GM12873 (cell line): ENCODE data around the gene C1orf87.

Experiments
- TF ChIP-seq, protein P1 (sequence below): IDR thresholded peaks from 2 replicates; pipeline ENCODE4 v1.5.1; 2012; ENCODE audit warnings: low read depth, mild to moderate bottlenecking, moderate library complexity, low read length, control low read depth; ENCODE audit not compliant: insufficient read depth; ENCODE audit errors: missing control alignments

C1orf87 gene

DNA sequence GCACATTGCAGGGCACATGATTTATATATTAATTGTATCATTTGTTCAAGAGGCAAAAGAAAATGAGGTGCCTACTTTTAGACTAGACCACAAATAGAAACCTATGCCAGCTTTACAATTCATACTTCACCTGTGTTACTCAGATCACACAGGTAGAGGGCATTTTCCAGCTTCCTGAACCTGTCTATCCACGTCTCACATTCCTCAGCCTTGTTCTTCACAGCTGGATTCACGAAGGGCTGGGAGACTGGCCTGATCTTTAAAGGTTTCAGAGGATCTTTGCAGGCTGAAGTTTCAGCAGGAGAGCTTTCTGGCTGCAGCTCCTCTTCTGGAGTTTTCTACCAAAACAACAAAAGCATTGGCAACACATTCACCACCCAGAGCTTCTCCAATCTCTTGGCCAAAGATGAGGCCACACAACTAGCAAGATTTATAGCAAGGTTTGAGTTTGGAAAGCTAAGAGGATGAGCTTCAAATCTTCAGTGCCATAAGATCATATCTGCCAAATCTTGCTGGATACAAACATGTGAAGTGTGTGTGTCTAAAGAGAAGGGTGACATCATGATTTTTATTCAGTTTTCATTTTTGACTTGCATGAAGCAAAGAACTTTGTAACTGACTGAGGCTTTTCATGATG lies 76.0 kb downstream of the C1orf87 start:
- TF ChIP-seq, protein P1, sequence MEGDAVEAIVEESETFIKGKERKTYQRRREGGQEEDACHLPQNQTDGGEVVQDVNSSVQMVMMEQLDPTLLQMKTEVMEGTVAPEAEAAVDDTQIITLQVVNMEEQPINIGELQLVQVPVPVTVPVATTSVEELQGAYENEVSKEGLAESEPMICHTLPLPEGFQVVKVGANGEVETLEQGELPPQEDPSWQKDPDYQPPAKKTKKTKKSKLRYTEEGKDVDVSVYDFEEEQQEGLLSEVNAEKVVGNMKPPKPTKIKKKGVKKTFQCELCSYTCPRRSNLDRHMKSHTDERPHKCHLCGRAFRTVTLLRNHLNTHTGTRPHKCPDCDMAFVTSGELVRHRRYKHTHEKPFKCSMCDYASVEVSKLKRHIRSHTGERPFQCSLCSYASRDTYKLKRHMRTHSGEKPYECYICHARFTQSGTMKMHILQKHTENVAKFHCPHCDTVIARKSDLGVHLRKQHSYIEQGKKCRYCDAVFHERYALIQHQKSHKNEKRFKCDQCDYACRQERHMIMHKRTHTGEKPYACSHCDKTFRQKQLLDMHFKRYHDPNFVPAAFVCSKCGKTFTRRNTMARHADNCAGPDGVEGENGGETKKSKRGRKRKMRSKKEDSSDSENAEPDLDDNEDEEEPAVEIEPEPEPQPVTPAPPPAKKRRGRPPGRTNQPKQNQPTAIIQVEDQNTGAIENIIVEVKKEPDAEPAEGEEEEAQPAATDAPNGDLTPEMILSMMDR: no peak

DNA sequence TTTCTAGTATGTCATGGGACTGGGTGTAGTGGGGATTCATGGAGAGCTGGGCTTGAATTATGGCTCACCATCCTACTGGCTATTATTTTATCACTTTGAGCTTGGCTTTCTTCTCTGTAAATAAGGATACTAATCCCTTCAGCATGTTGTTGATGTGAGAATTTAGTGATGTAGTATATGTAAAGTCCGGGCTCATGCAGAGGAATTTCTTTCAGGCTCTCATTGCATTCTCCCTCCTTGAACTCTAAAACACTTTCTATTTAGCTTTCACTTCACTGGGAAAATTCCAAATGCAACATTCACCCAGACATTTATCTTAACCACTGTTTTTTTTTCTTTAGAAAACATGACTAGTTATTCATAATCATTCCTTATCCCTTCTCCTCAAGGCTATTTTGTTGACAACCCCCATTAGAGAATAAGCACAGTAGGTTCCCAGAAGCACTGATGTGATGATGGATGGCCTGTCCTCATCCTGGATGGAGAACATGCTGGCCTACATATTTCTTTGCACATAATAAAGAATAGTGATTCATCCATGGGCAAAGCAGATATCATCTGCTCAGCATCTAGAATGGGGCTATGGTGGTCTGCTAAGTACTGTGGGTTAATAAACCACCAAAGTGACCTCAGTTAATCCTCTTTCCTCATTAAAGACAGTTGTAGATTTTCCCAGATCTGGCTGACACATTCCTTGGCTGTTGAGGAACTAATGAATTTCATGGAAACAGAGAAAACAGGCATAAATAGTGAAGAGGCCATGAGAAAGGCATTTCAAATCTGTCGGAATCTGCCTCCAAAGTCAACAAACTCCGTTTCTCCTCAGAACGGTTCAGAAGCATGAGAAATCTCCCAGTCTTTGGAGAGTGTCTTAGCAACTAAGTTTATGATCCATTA lies 79.0 kb downstream of the C1orf87 start:
- TF ChIP-seq, protein P1: no peak

DNA sequence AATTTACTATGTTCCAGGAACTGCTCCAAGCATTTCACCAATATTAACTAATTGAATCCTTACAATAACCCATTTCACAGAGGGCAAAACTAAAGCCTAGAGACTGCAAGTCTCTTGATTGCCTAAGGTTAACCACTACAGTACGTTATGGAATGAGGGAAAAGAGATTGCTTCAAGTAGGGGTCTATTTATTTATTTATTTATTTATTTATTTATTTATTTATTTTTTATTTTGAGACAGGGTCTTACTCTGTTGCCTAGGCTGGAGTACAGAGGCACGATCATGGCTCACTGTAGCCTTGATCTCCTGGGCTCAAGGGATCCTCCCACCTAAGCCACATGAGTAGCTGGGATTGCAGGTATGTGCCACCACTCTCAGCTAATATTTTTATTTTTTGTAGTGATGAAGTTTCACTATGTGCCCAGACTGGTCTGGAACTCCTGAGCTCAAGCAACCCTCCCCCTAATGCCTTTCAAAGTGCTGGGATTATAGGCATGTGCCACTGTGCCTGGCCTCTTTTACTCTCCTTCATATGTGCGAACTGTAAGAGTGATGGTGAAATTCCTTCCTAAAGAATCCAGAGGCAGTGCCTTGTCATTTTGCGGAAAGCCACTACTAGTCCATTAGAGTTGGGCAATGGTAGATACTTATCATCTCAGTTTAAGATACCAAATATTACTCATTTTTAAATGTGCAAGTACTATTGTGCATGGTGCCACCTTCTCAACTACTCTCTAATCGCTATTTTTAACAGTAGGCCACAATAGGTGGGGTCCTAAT lies 81.3 kb downstream of the C1orf87 start:
- TF ChIP-seq, protein P1: no peak

DNA sequence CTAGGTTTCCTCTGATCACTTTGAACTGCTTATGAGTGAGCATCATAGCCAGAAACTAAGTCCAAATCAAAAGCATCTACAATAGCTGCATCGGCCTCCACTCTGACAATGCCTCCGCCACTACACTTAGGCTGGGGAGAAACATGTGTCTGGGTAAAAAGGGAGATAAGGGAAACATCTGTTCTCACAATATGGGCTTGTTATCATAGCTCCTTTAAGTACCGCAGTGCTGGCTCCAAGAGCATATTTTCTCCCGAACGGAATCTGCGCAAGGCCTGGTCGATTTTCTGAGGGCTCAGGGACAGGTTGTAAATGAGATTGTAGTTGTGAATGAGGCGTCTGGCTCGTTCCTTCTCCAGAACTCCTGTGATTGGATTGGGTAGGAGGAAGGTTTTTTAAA lies 83.1 kb downstream of the C1orf87 start:
- TF ChIP-seq, protein P1: no peak

DNA sequence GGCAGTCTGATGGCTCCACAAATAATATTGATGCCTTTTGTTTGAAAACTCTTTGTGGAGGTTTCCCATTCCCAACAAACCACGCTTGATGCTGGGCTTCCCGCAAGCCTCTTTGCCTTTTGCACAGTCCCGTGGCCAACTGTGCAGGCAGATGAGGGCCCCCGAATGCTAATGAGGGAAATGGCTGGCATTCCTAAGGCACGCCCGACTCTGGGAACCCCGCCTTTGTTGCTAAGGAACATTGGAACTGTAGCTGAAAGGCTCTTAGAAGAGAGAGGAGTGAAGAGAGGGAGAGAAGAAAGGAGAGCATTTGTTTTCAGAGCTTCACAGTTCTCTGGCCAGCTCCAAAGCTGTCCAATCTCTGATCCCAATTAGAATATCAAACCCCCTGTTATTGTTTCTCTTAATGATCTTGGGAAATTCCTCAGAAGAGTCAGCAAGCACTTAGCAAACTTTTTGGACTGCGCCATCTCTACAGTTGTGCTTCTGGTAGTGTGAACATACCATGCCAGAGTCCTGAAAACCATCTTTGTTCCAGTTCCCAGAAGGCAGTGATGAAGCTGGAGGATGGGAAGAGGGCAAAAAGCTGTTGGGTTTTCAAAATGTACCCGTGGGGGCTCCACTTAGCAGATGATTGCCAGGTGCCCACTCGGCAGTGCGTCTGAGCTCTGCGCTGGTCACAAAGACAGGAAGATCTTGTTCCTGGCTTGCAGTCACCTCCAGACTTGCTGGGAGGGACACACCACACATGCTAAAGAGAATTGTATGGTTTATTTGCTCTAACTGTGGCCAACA lies 86.9 kb downstream of the C1orf87 start:
- TF ChIP-seq, protein P1: no peak

DNA sequence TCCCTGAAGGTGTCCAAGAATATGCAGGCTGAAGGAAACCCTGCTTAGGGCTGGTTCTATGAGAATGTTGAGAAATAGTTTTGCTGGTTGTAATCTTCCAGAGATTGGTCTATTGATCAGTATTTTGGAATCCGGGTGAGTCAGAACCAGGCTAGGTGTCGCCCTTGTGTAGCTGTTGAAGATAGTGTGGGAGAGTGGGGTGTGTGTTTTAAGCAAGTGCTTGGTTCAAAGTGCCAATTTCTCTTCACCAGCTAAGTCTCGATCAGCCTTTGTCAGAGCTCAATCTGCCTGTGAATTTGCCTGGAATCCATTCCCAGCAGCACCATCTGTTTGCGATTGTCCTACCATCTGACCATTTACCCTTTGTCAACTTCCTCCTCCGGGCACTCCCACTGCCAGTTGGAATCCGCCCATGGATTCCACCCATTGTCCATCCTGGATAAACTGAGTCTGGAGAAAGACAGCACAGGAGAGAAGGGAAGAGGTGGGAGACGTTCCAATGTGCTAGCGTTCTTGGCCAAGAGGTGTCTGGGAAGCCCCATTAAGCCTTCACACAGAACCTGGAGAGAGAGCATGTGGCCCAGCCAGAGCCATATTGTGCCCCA lies 87.6 kb downstream of the C1orf87 start:
- TF ChIP-seq, protein P1: no peak
